ENCODE measurements around the gene YARS1.

Gene YARS1

GRCh38 chr1:32779242-32779641, 37.9 kb downstream of the YARS1 start:
- no peak for DNase-seq (ENCODE audit: low spot score)

- DNase-seq (ENCODE audit: low spot score): peak; percentile 73
Measured at GRCh38 chr1:32775640-32776337, 41.4 kb downstream of the YARS1 start.

GRCh38 chr1:32774950-32775634, 42.1 kb downstream of the YARS1 start:
- peak; percentile 46 for DNase-seq (ENCODE audit: low spot score)

GRCh38 chr1:32774464-32774808, 42.7 kb downstream of the YARS1 start:
- no peak for DNase-seq (ENCODE audit: low spot score)

GRCh38 chr1:32773764-32774463, 43.2 kb downstream of the YARS1 start:
- DNase-seq (ENCODE audit: low spot score): no peak

GRCh38 chr1:32773018-32773763, 44.0 kb downstream of the YARS1 start:
- DNase-seq (ENCODE audit: low spot score): peak; percentile 75

GRCh38 chr1:32772281-32773017, 44.7 kb downstream of the YARS1 start:
- no peak for DNase-seq (ENCODE audit: low spot score)

- no peak for DNase-seq (ENCODE audit: low spot score)
Measured at GRCh38 chr1:32771561-32772280, 45.4 kb downstream of the YARS1 start.

GRCh38 chr1:32770741-32771548, 46.2 kb downstream of the YARS1 start:
- no peak for DNase-seq (ENCODE audit: low spot score)

- no peak for DNase-seq (ENCODE audit: low spot score)
Measured at GRCh38 chr1:32770221-32770731, 46.9 kb downstream of the YARS1 start.

GRCh38 chr1:32769524-32770220, 47.5 kb downstream of the YARS1 start:
- peak; percentile 68 for DNase-seq (ENCODE audit: low spot score)

- DNase-seq (ENCODE audit: low spot score): no peak
Measured at GRCh38 chr1:32768110-32768850, 48.9 kb downstream of the YARS1 start.

- no peak for DNase-seq (ENCODE audit: low spot score)
Measured at GRCh38 chr1:32767641-32768040, 49.5 kb downstream of the YARS1 start.

- DNase-seq (ENCODE audit: low spot score): no peak
Measured at GRCh38 chr1:32767156-32767555, 50.0 kb downstream of the YARS1 start.

GRCh38 chr1:32766328-32766972, 50.7 kb downstream of the YARS1 start:
- no peak for DNase-seq (ENCODE audit: low spot score)

GRCh38 chr1:32765570-32766327, 51.4 kb downstream of the YARS1 start:
- no peak for DNase-seq (ENCODE audit: low spot score)

GRCh38 chr1:32764826-32765569, 52.2 kb downstream of the YARS1 start:
- no peak for DNase-seq (ENCODE audit: low spot score)

All from AG08395 (cell line).